Measurements from ENCODE around the gene DSPP.

Gene DSPP

DNA sequence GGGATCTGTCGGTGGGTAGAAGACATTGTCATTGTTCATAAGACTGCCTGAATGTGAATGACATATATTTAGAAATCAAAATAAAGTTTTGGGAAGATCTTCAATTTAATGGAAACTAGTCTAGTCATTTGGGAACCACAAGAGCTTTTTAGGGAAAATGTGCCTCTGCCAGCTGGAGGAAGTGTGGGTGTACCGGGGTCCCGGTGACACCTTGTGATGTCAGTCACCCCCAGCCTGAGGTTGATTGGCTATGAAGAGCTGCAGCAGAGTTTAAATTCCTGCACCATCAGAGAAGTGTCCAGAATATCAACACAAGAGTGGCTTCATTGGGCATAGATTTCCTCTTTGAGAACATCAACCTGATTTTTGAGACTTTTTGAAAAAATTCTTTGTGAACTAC lies 41.7 kb downstream of the DSPP start, which contains the start of gene DMP1 (continued):
- TF ChIP-seq, protein P1, sequence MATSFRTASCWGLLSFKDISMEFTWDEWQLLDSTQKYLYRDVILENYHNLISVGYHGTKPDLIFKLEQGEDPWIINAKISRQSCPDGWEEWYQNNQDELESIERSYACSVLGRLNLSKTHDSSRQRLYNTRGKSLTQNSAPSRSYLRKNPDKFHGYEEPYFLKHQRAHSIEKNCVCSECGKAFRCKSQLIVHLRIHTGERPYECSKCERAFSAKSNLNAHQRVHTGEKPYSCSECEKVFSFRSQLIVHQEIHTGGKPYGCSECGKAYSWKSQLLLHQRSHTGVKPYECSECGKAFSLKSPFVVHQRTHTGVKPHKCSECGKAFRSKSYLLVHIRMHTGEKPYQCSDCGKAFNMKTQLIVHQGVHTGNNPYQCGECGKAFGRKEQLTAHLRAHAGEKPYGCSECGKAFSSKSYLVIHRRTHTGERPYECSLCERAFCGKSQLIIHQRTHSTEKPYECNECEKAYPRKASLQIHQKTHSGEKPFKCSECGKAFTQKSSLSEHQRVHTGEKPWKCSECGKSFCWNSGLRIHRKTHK (tag by site-specific recombination; IDR thresholded peaks at IDR 0.05): no peak
- TF ChIP-seq ZNF248 (tag by site-specific recombination; IDR thresholded peaks at IDR 0.05): no peak
- no peak for TF ChIP-seq ZNF146 (tag by site-specific recombination; IDR thresholded peaks at IDR 0.05)

GRCh38 chr4:87650938-87651337 lies 42.6 kb downstream of the DSPP start:
- H3K4me1 ChIP-seq (ENCODE audit: control insufficient read depth, insufficient read depth, low read length): no peaks in the 10 kb centered on the region
- TF ChIP-seq ZNF560 (tag by site-specific recombination; IDR thresholded peaks at IDR 0.05; ENCODE audit: borderline replicate concordance): no peak
- TF ChIP-seq ZNF214 (tag by site-specific recombination; IDR thresholded peaks at IDR 0.05; ENCODE audit: borderline replicate concordance): no peak
- no peak for TF ChIP-seq ZNF571 (tag by site-specific recombination; IDR thresholded peaks at IDR 0.05)
- TF ChIP-seq ZNF707 (tag by site-specific recombination; IDR thresholded peaks at IDR 0.05): no peak
- TF ChIP-seq ZNF664 (tag by site-specific recombination; IDR thresholded peaks at IDR 0.05): no peak
- no peak for TF ChIP-seq ZNF248 (tag by site-specific recombination; IDR thresholded peaks at IDR 0.05)
- no peak for TF ChIP-seq ZNF266 (tag by site-specific recombination; IDR thresholded peaks at IDR 0.05; ENCODE audit: low read depth)
- TF ChIP-seq ZFHX2 (tag by site-specific recombination; conservative IDR thresholded peaks at IDR 0.05): no peak
- TF ChIP-seq, protein P2, sequence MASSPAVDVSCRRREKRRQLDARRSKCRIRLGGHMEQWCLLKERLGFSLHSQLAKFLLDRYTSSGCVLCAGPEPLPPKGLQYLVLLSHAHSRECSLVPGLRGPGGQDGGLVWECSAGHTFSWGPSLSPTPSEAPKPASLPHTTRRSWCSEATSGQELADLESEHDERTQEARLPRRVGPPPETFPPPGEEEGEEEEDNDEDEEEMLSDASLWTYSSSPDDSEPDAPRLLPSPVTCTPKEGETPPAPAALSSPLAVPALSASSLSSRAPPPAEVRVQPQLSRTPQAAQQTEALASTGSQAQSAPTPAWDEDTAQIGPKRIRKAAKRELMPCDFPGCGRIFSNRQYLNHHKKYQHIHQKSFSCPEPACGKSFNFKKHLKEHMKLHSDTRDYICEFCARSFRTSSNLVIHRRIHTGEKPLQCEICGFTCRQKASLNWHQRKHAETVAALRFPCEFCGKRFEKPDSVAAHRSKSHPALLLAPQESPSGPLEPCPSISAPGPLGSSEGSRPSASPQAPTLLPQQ (tag by site-specific recombination; IDR thresholded peaks at IDR 0.05): no peak
- no peak for TF ChIP-seq ZEB2 (tag by site-specific recombination; IDR thresholded peaks at IDR 0.05)
- TF ChIP-seq ZNF426 (tag by site-specific recombination; IDR thresholded peaks at IDR 0.05): no peak
- TF ChIP-seq ZNF670 (tag by site-specific recombination; IDR thresholded peaks at IDR 0.05; ENCODE audit: low read depth): no peak
- TF ChIP-seq, protein P3, sequence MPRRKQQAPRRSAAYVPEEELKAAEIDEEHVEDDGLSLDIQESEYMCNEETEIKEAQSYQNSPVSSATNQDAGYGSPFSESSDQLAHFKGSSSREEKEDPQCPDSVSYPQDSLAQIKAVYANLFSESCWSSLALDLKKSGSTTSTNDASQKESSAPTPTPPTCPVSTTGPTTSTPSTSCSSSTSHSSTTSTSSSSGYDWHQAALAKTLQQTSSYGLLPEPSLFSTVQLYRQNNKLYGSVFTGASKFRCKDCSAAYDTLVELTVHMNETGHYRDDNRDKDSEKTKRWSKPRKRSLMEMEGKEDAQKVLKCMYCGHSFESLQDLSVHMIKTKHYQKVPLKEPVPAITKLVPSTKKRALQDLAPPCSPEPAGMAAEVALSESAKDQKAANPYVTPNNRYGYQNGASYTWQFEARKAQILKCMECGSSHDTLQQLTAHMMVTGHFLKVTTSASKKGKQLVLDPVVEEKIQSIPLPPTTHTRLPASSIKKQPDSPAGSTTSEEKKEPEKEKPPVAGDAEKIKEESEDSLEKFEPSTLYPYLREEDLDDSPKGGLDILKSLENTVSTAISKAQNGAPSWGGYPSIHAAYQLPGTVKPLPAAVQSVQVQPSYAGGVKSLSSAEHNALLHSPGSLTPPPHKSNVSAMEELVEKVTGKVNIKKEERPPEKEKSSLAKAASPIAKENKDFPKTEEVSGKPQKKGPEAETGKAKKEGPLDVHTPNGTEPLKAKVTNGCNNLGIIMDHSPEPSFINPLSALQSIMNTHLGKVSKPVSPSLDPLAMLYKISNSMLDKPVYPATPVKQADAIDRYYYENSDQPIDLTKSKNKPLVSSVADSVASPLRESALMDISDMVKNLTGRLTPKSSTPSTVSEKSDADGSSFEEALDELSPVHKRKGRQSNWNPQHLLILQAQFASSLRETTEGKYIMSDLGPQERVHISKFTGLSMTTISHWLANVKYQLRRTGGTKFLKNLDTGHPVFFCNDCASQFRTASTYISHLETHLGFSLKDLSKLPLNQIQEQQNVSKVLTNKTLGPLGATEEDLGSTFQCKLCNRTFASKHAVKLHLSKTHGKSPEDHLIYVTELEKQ (tag by site-specific recombination; IDR thresholded peaks at IDR 0.05; ENCODE audit: borderline replicate concordance): no peak
- no peak for TF ChIP-seq ZNF354C (tag by site-specific recombination; IDR thresholded peaks at IDR 0.05; ENCODE audit: borderline replicate concordance, low read depth)
- no peak for TF ChIP-seq ZIC2 (tag by site-specific recombination; IDR thresholded peaks at IDR 0.05)
- TF ChIP-seq GLIS2 (tag by site-specific recombination; IDR thresholded peaks at IDR 0.05): no peak
- no peaks in the 10 kb centered on the region for H3K9me3 ChIP-seq (ENCODE audit: control insufficient read depth, insufficient read depth, low read depth, low read length)
- no peak overlapping the region for H3K4me3 ChIP-seq (ENCODE audit: low read depth, low read length)
- H3K27ac ChIP-seq (ENCODE audit: extremely low read depth, low read depth, low read length): no peak overlapping the region
- ChIA-PET CTCF (no interaction called here), POLR2A (no interaction called here)
- H3K36me3 ChIP-seq (ENCODE audit: control insufficient read depth in 2 of 2, insufficient read depth in 1 of 2, low read length in 2 of 2): no peaks in the 10 kb centered on the region

DNA sequence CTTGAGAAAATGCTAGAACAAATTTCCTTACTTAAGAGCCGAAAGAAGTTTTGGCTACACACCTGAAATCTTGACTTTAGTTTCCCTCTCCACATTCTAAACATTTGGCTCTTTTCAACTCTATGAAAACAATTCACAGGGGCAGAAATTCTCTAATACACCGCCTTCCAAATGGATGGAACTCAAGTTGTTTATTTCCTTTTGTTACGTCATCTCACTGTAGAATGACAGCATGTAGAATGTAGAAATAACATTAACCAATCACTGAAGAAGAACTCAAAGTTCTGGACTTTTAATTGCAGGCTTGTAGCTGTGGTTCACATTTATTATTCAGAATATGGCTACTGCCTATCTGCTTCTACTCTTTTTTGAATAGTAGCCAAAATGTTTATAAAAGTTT lies 43.6 kb downstream of the DSPP start:
- Histone ChIP-seq H3K27ac (ENCODE audit: extremely low read depth, low read depth, low read length) (no peak overlapping the region), H3K4me3 (ENCODE audit: low read depth, low read length) (no peak overlapping the region), H3K36me3 (ENCODE audit: control insufficient read depth in 2 of 2, insufficient read depth in 1 of 2, low read length in 2 of 2) (no peaks in the 10 kb centered on the region), H3K9me3 (ENCODE audit: control insufficient read depth, insufficient read depth, low read depth, low read length) (no peaks in the 10 kb centered on the region), H3K4me1 (ENCODE audit: control insufficient read depth, insufficient read depth, low read length) (no peaks in the 10 kb centered on the region)
- ChIA-PET POLR2A (no interaction called here), CTCF (no interaction called here)
- no peak for TF ChIP-seq ZNF24 (tag by site-specific recombination; IDR thresholded peaks at IDR 0.05)
- 0 out of 2 replicates have a peak, but pooled peaks have one; percentile 40 for TF ChIP-seq ZNF350 (tag by site-specific recombination; IDR thresholded peaks at IDR 0.05)
- TF ChIP-seq SP7 (tag by site-specific recombination; IDR thresholded peaks at IDR 0.05): 0 out of 2 replicates have a peak, but pooled peaks have one; percentile 26
